NT2/D1 (cell line): Measurements from ENCODE around the gene FBXL16.

Source experiments
- DNase-seq: peaks from one replicate; pipeline ENCODE4 v3.0.0-alpha.2; 2011; ENCODE audit warnings: low read depth, low spot score
- H3K27me3 ChIP-seq: 2 replicates; pipeline ENCODE4 v1.6.0; 2011; ENCODE audit warnings: mild to moderate bottlenecking; ENCODE audit not compliant: insufficient read length, insufficient read depth
- H3K36me3 ChIP-seq: 2 replicates; pipeline ENCODE4 v1.6.1; 2011; ENCODE audit warnings: mild to moderate bottlenecking, low read length, mixed read lengths; ENCODE audit not compliant: insufficient read depth, insufficient read length
- H3K4me1 ChIP-seq: 2 replicates; pipeline ENCODE4 v1.5.1; 2011; ENCODE audit not compliant: insufficient read depth, insufficient read length
- H3K4me3 ChIP-seq: 2 replicates; pipeline ENCODE4 v1.5.1; 2011; ENCODE audit warnings: low read depth; ENCODE audit not compliant: insufficient read length
- H3K9ac ChIP-seq: 2 replicates; pipeline ENCODE4 v1.6.0; 2011; ENCODE audit warnings: low read depth; ENCODE audit not compliant: insufficient read length
- H3K9me3 ChIP-seq: 2 replicates; pipeline ENCODE4 v1.5.1; 2011; ENCODE audit warnings: mild to moderate bottlenecking, low read length; ENCODE audit not compliant: insufficient read depth
- SUZ12 ChIP-seq: IDR thresholded peaks from 2 replicates; pipeline ENCODE4 v1.6.1; 2011; ENCODE audit not compliant: insufficient read length, insufficient read depth; ENCODE audit errors: extremely low read depth
- YY1 ChIP-seq: IDR thresholded peaks from 2 replicates; pipeline ENCODE4 v1.6.1; 2011; ENCODE audit not compliant: insufficient read length, insufficient read depth
- ZNF274 ChIP-seq: IDR thresholded peaks from 2 replicates; pipeline ENCODE4 v1.6.1; 2011; ENCODE audit warnings: mild to moderate bottlenecking, low read depth, low read length

FBXL16 gene

GRCh38 chr16:678858-679813 lies 26.5 kb downstream of the FBXL16 start:
- peaks cover 40% of the 10 kb centered on the region for H3K4me1 ChIP-seq
- H3K36me3 ChIP-seq = peaks cover 34% of the 10 kb centered on the region
- TF ChIP-seq YY1 = no peak
- no peak for TF ChIP-seq SUZ12
- no peak for TF ChIP-seq ZNF274
- H3K4me3 ChIP-seq = peak overlapping the region; percentile 55
- DNase-seq = no peak
- peak overlapping the region; percentile 90 for H3K9ac ChIP-seq
- H3K9me3 ChIP-seq = no peaks in the 10 kb centered on the region
- peaks cover 11% of the 10 kb centered on the region for H3K27me3 ChIP-seq

DNA sequence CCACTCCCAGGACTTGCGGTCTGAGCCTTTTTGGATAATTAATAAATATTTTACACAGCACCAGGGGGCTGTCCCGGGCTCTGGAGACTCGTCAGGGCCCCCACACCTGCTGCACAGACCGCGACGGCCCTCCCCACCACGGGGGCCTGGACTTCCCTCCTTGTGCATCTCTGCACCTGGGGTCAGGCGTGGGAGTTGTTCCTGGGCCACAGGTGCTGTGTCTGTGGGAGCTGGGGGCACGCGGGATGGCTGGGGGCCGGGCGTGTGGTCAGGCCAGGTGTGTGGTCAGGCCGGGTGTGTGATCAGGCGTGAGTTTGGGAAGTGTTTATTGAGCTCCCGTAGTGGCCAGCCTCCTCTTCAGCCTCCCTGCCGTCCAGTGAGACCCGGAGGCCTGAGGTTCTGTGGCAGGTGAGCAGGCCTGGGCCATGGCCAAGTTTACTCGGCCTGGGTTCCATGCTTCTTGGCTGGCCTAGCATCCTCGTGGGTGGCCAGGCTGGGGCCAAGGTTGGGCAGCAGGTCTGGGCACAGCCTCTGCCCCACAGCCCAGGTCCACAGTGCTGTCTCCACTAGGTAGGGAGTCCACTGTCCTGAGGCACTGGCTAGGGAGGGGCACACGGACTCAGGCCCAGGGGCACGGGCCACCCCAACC lies 27.3 kb downstream of the FBXL16 start:
- Histone ChIP-seq H3K4me3 (no peak overlapping the region), H3K9ac (peak overlapping the region; percentile 63), H3K27me3 (peaks cover 11% of the 10 kb centered on the region), H3K9me3 (no peaks in the 10 kb centered on the region), H3K4me1 (peaks cover 39% of the 10 kb centered on the region), H3K36me3 (peaks cover 41% of the 10 kb centered on the region)
- no peak for DNase-seq
- TF ChIP-seq ZNF274 (no peak), SUZ12 (no peak), YY1 (no peak)

DNA sequence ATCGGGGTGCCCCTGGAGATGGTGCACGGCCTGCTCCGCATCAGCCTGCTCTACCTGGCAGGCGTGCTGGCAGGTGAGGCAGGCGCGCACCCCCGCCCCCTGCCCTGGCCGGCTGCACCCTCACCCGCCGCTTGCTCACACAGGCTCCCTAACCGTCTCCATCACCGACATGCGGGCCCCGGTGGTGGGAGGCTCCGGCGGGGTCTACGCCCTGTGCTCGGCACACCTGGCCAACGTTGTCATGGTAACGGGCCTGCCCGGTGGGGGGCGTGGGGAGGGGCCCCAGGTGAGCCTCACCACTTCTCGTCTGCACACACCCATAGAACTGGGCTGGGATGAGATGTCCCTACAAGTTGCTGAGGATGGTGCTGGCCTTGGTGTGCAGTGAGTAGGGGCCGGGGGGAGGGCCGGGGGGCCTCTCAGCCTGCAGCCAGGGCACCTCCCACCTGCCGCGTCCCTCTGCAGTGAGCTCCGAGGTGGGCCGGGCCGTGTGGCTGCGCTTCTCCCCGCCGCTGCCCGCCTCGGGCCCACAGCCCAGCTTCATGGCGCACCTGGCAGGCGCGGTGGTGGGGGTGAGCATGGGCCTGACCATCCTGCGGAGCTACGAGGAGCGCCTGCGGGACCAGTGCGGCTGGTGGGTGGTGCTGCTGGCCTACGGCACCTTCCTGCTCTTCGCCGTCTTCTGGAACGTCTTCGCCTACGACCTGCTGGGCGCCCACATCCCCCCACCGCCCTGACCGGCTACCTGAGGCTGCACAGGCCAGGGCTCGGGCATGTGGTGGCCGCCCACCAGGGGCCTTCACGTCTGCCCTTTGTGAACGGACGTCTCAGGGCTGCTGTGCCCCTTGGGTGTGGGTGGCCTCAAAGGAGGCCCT lies 28.0 kb downstream of the FBXL16 start:
- H3K27me3 ChIP-seq = peaks cover 11% of the 10 kb centered on the region
- no peak for TF ChIP-seq ZNF274
- TF ChIP-seq SUZ12 = no peak
- no peak for TF ChIP-seq YY1
- H3K4me1 ChIP-seq = peaks cover 31% of the 10 kb centered on the region
- no peak overlapping the region for H3K4me3 ChIP-seq
- H3K36me3 ChIP-seq = peaks cover 41% of the 10 kb centered on the region
- no peak overlapping the region for H3K9ac ChIP-seq
- DNase-seq = no peak
- no peaks in the 10 kb centered on the region for H3K9me3 ChIP-seq

- DNase-seq = no peak
- Histone ChIP-seq H3K27me3 (peaks cover 11% of the 10 kb centered on the region), H3K9ac (no peak overlapping the region), H3K9me3 (no peaks in the 10 kb centered on the region), H3K4me1 (peaks cover 29% of the 10 kb centered on the region), H3K4me3 (no peak overlapping the region), H3K36me3 (peaks cover 41% of the 10 kb centered on the region)
- no peak for TF ChIP-seq YY1
- TF ChIP-seq ZNF274 = no peak
- no peak for TF ChIP-seq SUZ12
Measured at GRCh38 chr16:676913-677312, 28.7 kb downstream of the FBXL16 start.

DNA sequence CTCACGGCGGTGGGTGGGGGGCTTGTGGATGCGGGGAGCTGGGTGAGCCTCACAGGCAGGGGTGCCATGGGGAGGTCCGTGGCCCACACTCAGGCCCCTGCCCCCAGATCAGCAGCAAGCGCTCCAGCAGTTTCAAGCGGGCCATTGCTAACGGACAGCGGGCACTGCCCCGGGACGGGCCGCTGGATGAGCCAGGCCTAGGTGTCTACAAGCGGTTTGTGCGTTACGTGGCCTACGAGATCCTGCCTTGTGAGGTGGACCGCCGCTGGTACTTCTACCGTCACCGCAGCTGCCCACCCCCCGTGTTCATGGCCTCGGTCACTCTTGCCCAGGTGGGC lies 29.1 kb downstream of the FBXL16 start:
- Histone ChIP-seq H3K36me3 (peaks cover 40% of the 10 kb centered on the region), H3K9me3 (no peaks in the 10 kb centered on the region), H3K9ac (peak overlapping the region; percentile 51), H3K27me3 (peaks cover 11% of the 10 kb centered on the region), H3K4me1 (peaks cover 26% of the 10 kb centered on the region), H3K4me3 (no peak overlapping the region)
- TF ChIP-seq YY1 (no peak), ZNF274 (no peak), SUZ12 (no peak)
- no peak for DNase-seq

DNA sequence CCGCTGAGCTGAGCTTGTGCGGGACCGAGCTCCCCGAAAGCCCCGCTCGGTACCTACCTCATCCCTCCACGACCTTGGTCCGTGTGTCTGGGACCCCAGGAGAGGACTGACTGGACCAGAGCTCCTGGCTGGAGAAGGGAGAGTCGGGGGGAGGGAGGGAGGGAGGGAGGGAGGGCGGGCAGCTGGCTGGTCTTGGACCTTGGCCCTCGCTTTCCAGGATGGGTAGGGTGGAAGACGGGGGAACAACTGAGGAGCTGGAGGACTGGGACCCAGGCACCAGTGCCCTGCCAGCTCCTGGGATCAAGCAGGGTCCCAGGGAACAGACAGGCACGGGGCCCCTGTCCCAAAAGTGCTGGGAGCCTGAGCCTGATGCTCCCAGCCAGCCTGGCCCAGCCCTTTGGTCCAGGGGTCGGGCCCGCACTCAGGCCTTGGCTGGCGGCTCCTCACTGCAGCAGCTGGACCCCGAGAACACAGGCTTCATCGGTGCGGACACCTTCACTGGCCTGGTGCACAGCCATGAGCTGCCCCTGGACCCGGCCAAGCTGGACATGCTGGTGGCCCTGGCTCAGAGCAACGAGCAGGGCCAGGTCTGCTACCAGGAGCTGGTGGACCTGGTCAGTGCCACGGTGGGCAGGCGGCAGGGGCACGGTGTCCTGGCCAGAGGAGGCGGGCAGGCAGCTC lies 29.6 kb downstream of the FBXL16 start:
- no peak for DNase-seq
- no peaks in the 10 kb centered on the region for H3K9me3 ChIP-seq
- H3K36me3 ChIP-seq = peaks cover 39% of the 10 kb centered on the region
- TF ChIP-seq ZNF274 = no peak
- TF ChIP-seq SUZ12 = no peak
- TF ChIP-seq YY1 = no peak
- H3K4me1 ChIP-seq = peaks cover 25% of the 10 kb centered on the region
- H3K9ac ChIP-seq = peak overlapping the region; percentile 74
- peak overlapping the region; percentile 54 for H3K4me3 ChIP-seq
- H3K27me3 ChIP-seq = peaks cover 11% of the 10 kb centered on the region
